ENCODE measurements around the gene UGP2. TPM values are rescaled to one million over a fixed set of nuclear protein-coding genes. Genes with fewer than 3 reads are reported as not detected.

UGP2 gene
- total and polyA plus RNA-seq, 10 of the 15 experiments (the other 5 are each of a cell fraction or from before 2014, with no cell fraction given) = 40.8 to 98.3 (median 76.1) TPM

DNA sequence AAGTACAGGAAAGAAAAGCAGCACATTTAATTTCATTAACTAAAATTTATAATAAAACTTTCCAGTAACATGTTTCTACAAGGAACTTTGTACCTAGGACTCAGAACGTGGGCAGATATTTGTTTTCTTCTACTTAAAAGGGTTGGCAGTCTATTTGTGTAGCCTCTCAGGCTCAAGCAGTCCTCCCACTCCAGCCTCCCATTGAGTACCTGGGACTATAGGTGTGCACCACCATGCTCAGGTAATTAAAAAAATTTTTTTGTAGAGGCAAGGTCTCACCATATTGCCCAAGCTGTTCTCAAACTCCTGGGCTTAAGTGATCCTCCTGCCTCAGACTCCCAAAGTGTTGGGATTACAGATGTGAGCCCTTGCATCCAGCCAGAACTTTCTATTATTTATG is 36.8 kb downstream of the UGP2 start:
- CTCF ChIA-PET = interaction anchor here (1.0 to 5.0 kb wide), 3 partner anchors 12 to 179 kb away, joined by 3 to 26 read pairs (median 4); no protein-coding TSS in a partner anchor
- BruUV-seq (replicated peaks) = no TSS peak
- in situ Hi-C loops (cut with MboI) (no loop called here), intact Hi-C loops (cut with micrococcal nuclease; ENCODE audit: unreplicated experiment) (no loop called here)
- H2AFZ ChIP-seq (ENCODE audit: control insufficient read depth, low read depth, low read length) = no peak overlapping the region
- FAIRE-seq = no peak
- no peak for DNase-seq (ENCODE audit: low read depth, low spot score)
- no peaks in the 10 kb centered on the region for H3K27me3 ChIP-seq (replicated peaks in 1 of 2; ENCODE audit: control insufficient read depth in 2 of 2, insufficient read depth in 2 of 2, low read length in 1 of 2)
- H3K9ac ChIP-seq (ENCODE audit: control insufficient read depth, insufficient read depth, low read length) = no peak overlapping the region
- TF ChIP-seq LARP7 (IDR thresholded peaks at IDR 0.05) = no peak
- no peaks in the 10 kb centered on the region for H4K20me1 ChIP-seq (ENCODE audit: control insufficient read depth, insufficient read depth)
- SMC1A ChIA-PET (ENCODE audit: uncharacterized antibody, unreplicated experiment) = interaction anchor here (1.6 kb wide), 1 partner anchor 17 kb away, joined by 4 read pairs; no protein-coding TSS in a partner anchor
- no peak overlapping the region for H3K4me2 ChIP-seq (ENCODE audit: control insufficient read depth, insufficient read depth)
- WGBS (ENCODE audit: insufficient coverage, insufficient replicate concordance, low lambda C conversion rate, missing lambda C conversion rate) = 95% methylated on average over 1 of the region's 1 CpG
- POLR2A ChIA-PET = no interaction called here
- H3K4me1 ChIP-seq (ENCODE audit: control insufficient read depth, insufficient read depth, low read length) = no peaks in the 10 kb centered on the region
- peaks cover 5% of the 10 kb centered on the region; the same call in 2 of the 3 replicates for H3K9me3 ChIP-seq (replicated peaks; ENCODE audit: control insufficient read depth, insufficient read depth, low read length)
- RAD21 ChIA-PET (ENCODE audit: unreplicated experiment) = no interaction called here
- H3K27ac ChIP-seq (ENCODE audit: control insufficient read depth, insufficient read depth) = no peak overlapping the region
- no peak overlapping the region for H3K4me3 ChIP-seq
- H3K36me3 ChIP-seq (ENCODE audit: control insufficient read depth in 2 of 2, insufficient read depth in 2 of 2, low read length in 1 of 2) = peaks cover 2 to 13% of the 10 kb centered on the region in 2 experiments; a peak in 2 of 4 replicates
- no peak for ATAC-seq
- no peaks in the 10 kb centered on the region for H3K79me2 ChIP-seq (ENCODE audit: control insufficient read depth, insufficient read depth, low read length)

DNA sequence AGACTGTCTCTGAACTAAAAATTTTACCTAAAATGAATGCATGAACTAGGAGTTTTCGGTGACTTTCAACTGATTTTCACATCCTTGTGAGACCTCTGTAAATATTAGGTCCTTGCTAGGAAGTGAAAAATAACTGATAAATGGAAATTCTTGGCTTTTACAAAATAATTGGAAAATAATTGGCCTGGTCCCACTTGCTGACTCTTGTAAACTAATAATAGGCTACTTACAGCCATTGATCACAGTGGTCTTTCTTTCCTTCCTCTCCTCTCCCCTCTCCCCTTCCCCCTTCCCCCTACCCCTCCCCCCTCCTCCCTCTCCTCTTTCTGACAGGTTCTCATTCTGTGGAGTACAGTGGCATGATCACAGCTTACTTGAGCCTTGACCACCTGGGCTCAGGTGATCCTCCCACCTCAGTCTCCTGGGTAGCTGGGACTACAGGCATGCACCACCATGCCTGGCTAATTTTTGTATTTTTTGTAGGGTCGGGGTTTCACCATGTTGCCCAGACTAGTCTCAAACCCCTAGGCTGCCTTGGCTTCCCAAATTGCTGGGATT is 38.3 kb downstream of the UGP2 start:
- FAIRE-seq (no peak), ATAC-seq (no peak), DNase-seq (ENCODE audit: low read depth, low spot score) (no peak)
- Histone ChIP-seq H4K20me1 (ENCODE audit: control insufficient read depth, insufficient read depth) (no peaks in the 10 kb centered on the region), H3K4me1 (ENCODE audit: control insufficient read depth, insufficient read depth, low read length) (no peaks in the 10 kb centered on the region), H3K79me2 (ENCODE audit: control insufficient read depth, insufficient read depth, low read length) (no peaks in the 10 kb centered on the region), H3K36me3 (ENCODE audit: control insufficient read depth in 2 of 2, insufficient read depth in 2 of 2, low read length in 1 of 2) (peaks cover 2 to 16% of the 10 kb centered on the region in 2 experiments; a peak in 2 of 4 replicates), H3K4me3 (no peak overlapping the region), H3K9ac (ENCODE audit: control insufficient read depth, insufficient read depth, low read length) (no peak overlapping the region), H3K27me3 (replicated peaks in 1 of 2; ENCODE audit: control insufficient read depth in 2 of 2, insufficient read depth in 2 of 2, low read length in 1 of 2) (no peaks in the 10 kb centered on the region), H3K9me3 (replicated peaks; ENCODE audit: control insufficient read depth, insufficient read depth, low read length) (no peaks in the 10 kb centered on the region), H3K4me2 (ENCODE audit: control insufficient read depth, insufficient read depth) (no peak overlapping the region), H2AFZ (ENCODE audit: control insufficient read depth, low read depth, low read length) (no peak overlapping the region), H3K27ac (ENCODE audit: control insufficient read depth, insufficient read depth) (no peak overlapping the region)
- SMC1A ChIA-PET (ENCODE audit: uncharacterized antibody, unreplicated experiment) = no interaction called here
- WGBS (ENCODE audit: insufficient coverage, insufficient replicate concordance, low lambda C conversion rate, missing lambda C conversion rate) = 92% methylated on average over 2 of the region's 2 CpGs
- TF ChIP-seq HDAC6 (IDR thresholded peaks at IDR 0.05; ENCODE audit: unreplicated experiment) (no peak), ZNF217 (IDR thresholded peaks at IDR 0.05) (no peak), LARP7 (IDR thresholded peaks at IDR 0.05) (no peak), POLR2AphosphoS5 (IDR thresholded peaks at IDR 0.05; ENCODE audit: low read length) (no peak), SREBF2 (IDR thresholded peaks at IDR 0.05; ENCODE audit: low read length) (no peak), PML (IDR thresholded peaks at IDR 0.05; ENCODE audit: low read length) (no peak), RCOR1 (conservative IDR thresholded peaks at IDR 0.05; ENCODE audit: low read depth, low read length) (no peak)
- TF ChIP-seq, protein P1, sequence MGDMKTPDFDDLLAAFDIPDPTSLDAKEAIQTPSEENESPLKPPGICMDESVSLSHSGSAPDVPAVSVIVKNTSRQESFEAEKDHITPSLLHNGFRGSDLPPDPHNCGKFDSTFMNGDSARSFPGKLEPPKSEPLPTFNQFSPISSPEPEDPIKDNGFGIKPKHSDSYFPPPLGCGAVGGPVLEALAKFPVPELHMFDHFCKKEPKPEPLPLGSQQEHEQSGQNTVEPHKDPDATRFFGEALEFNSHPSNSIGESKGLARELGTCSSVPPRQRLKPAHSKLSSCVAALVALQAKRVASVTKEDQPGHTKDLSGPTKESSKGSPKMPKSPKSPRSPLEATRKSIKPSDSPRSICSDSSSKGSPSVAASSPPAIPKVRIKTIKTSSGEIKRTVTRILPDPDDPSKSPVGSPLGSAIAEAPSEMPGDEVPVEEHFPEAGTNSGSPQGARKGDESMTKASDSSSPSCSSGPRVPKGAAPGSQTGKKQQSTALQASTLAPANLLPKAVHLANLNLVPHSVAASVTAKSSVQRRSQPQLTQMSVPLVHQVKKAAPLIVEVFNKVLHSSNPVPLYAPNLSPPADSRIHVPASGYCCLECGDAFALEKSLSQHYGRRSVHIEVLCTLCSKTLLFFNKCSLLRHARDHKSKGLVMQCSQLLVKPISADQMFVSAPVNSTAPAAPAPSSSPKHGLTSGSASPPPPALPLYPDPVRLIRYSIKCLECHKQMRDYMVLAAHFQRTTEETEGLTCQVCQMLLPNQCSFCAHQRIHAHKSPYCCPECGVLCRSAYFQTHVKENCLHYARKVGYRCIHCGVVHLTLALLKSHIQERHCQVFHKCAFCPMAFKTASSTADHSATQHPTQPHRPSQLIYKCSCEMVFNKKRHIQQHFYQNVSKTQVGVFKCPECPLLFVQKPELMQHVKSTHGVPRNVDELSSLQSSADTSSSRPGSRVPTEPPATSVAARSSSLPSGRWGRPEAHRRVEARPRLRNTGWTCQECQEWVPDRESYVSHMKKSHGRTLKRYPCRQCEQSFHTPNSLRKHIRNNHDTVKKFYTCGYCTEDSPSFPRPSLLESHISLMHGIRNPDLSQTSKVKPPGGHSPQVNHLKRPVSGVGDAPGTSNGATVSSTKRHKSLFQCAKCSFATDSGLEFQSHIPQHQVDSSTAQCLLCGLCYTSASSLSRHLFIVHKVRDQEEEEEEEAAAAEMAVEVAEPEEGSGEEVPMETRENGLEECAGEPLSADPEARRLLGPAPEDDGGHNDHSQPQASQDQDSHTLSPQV (IDR thresholded peaks at IDR 0.05) = no peak
- TF ChIP-seq, protein P2, sequence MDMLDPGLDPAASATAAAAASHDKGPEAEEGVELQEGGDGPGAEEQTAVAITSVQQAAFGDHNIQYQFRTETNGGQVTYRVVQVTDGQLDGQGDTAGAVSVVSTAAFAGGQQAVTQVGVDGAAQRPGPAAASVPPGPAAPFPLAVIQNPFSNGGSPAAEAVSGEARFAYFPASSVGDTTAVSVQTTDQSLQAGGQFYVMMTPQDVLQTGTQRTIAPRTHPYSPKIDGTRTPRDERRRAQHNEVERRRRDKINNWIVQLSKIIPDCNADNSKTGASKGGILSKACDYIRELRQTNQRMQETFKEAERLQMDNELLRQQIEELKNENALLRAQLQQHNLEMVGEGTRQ (IDR thresholded peaks at IDR 0.05; ENCODE audit: borderline replicate concordance, low read depth, low read length) = no peak
- BruUV-seq (replicated peaks) = no TSS peak
- CTCF ChIA-PET = no interaction called here
- intact Hi-C loops (cut with micrococcal nuclease; ENCODE audit: unreplicated experiment) (no loop called here), in situ Hi-C loops (cut with MboI) (no loop called here)
- RAD21 ChIA-PET (ENCODE audit: unreplicated experiment) = no interaction called here
- POLR2A ChIA-PET = no interaction called here
